KG1 (cell line): ENCODE results near the gene NPC1L1.

Source experiments
- DNase-seq: peaks from one replicate; lab custom pipeline; 2025; lab: John Stamatoyannopoulos, UW

Gene NPC1L1, protein sequence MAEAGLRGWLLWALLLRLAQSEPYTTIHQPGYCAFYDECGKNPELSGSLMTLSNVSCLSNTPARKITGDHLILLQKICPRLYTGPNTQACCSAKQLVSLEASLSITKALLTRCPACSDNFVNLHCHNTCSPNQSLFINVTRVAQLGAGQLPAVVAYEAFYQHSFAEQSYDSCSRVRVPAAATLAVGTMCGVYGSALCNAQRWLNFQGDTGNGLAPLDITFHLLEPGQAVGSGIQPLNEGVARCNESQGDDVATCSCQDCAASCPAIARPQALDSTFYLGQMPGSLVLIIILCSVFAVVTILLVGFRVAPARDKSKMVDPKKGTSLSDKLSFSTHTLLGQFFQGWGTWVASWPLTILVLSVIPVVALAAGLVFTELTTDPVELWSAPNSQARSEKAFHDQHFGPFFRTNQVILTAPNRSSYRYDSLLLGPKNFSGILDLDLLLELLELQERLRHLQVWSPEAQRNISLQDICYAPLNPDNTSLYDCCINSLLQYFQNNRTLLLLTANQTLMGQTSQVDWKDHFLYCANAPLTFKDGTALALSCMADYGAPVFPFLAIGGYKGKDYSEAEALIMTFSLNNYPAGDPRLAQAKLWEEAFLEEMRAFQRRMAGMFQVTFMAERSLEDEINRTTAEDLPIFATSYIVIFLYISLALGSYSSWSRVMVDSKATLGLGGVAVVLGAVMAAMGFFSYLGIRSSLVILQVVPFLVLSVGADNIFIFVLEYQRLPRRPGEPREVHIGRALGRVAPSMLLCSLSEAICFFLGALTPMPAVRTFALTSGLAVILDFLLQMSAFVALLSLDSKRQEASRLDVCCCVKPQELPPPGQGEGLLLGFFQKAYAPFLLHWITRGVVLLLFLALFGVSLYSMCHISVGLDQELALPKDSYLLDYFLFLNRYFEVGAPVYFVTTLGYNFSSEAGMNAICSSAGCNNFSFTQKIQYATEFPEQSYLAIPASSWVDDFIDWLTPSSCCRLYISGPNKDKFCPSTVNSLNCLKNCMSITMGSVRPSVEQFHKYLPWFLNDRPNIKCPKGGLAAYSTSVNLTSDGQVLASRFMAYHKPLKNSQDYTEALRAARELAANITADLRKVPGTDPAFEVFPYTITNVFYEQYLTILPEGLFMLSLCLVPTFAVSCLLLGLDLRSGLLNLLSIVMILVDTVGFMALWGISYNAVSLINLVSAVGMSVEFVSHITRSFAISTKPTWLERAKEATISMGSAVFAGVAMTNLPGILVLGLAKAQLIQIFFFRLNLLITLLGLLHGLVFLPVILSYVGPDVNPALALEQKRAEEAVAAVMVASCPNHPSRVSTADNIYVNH (N-terminal part only)

DNA sequence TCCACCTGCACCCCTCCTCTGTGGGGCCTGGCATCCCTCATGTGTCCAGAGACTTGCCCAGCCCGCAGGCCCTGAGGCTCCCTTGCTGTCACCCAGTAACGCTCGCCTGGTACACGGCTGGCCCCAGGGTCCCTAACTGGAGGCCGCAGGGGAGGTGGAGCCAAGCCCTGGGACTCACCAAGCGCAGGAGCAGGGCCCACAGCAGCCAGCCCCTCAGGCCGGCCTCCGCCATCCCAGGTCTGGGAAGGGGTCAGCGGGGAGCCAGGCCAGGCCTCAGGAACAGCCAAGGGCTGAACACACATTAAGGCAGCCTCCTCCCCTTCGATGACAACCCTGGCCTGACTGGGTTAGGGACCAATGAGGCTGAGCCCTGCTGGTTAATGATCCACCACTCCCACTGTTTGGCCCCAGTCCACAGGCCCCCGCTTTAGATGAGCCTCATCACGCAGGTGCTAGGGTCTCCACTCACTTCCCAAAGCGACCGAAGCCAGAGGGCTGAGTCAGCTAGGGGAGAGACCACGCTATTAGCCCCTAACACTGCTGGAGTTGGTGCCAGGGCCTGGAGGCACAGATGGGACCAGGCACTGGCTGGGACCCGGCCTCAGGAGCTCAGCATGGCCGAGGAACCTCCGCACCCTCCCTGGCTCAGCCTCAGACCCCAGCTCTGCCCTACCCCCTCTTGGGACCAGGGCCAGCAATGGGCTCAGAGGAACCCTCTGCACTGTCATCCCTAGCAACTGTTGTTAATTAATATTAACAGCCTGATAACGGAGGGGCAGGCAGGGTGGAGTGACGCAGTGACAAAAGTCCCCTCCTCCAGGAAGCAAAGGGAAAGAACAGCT lies at the start of gene NPC1L1:
NPC1L1 (minus strand) TSS at position 303 of the 842 bp plus-strand sequence; CDS start at position 232, 71 bp downstream.
- DNase-seq = no peak

DNA sequence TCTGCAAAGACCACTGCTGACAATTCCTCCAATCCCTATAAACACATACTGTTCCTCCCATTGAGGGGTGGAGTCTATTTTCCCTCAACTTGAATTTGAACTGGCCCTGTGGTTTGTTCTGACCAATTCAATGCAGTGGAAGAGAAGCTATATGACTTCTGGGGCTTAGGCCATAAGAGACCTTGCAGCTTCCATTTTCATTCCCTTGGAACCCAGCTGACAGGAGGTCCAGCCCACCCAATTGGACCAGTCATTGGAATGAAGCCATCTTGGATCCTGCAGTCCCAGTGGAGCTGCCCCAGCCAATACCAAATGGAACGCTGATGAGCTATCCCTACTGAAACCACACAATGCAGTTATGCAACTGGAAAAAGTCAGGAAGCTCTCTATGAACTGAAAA lies 49.8 kb upstream of the NPC1L1 start:
- DNase-seq = no peak

DNA sequence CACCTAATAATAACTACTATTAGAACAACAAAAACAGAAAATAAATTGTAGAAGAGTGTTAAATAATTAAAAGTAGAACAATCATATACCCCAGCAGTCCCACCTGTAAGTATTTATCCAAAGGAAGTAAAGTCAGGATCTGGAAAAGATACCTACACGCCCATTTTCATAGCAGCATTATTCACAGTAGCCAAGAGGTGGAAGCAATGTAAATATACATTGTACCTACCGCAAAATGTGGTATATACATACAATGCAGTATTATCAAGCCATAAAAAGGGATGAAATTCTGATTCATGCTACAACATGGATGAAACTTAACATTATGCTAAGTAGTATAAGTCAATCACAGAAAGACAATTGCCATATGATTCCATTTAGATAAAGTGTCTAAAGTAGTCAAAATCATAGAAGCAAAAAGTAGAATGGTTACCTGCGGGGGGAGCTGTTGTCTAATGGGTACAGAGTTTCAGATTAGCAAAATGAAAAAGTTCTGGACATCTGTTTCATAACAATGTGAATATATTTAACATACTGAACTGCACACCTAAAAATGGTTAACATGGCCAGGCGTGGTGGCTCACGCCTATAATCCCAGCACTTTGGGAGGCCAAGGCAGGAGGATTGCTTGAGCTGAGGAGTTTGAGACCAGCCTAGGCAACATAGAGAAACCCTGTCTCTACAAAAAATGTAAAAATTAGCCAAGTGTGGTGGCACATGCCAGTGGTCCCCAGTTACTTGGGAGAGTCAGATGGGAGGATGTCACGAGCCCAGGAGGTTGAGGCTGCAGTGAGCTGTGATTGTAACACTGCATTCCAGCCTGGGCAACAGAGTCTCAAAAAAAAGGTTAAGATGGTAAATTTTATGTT lies 46.9 kb upstream of the NPC1L1 start:
- DNase-seq = peak; percentile 41

DNA sequence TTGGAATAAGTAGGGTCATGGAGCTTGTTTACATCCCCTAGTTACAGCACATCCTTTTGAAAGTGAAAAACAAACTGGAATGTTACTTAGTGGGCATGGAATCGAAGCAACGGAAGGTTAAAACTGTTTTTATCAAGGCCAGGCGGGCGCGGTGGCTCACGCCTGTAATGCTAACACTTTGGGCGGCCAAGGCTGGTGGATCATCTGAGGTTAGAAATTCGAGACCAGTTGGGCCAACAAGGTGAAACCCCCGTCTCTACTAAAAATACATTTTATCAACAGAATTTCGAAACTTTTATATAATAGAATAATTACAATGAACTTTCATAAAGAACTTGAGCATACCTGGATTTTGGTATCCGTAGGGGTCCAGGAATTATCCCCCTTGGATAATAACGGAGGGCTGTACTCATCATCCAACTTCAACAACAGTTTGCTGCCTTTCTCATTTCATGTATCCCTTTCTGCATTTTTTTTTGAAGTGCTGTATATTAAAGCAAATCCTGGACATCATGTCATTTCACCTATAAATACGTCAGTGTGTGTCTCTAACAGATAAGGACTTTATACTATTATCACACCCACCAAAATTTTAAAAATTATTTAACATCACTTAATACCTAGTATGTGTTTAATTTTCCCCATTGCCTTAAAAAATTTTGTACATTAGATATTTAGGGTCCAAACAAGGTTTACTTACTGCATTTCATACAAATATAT lies 42.2 kb upstream of the NPC1L1 start:
- no peak for DNase-seq

DNA sequence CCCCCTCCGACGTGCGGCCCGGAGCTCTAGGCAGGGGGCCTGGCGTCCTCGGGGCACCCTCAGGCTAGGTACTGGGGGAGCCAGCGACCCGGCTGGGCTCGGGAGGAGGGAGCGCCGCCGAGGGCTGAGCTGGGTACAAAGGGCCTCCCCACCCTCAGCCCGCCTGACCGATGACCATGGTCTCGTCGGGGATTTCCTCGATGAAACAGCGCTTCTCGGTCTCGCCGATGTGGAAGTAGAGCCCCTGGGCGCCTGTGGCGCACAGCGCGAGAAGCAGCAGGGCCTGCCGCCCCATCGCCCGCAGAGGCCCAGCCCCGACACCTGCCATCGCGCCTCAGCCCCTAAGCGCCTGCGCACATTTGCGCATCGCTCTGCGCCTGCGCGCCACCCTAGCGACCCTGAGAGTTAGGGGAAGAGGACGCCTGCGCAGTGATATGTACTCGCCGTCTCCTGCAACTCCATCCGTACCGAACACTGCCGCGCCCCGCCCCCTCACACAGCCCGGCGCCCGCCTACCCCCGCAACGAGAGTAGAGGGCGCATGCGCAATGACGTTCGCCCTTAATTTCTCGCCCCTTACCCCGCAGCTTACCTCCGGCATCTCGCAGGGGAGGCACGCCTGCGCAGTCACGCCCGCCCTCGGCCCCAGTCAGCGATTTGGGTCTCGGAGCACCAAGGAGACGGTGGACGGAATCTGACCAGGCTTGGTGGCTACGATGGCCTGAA lies 40.9 kb upstream of the NPC1L1 start, which contains the start of gene TMED4:
TMED4 (minus strand) TSS at position 353 of the 725 bp plus-strand sequence; CDS start at position 328, 25 bp downstream.
- peak; percentile 99 for DNase-seq

DNA sequence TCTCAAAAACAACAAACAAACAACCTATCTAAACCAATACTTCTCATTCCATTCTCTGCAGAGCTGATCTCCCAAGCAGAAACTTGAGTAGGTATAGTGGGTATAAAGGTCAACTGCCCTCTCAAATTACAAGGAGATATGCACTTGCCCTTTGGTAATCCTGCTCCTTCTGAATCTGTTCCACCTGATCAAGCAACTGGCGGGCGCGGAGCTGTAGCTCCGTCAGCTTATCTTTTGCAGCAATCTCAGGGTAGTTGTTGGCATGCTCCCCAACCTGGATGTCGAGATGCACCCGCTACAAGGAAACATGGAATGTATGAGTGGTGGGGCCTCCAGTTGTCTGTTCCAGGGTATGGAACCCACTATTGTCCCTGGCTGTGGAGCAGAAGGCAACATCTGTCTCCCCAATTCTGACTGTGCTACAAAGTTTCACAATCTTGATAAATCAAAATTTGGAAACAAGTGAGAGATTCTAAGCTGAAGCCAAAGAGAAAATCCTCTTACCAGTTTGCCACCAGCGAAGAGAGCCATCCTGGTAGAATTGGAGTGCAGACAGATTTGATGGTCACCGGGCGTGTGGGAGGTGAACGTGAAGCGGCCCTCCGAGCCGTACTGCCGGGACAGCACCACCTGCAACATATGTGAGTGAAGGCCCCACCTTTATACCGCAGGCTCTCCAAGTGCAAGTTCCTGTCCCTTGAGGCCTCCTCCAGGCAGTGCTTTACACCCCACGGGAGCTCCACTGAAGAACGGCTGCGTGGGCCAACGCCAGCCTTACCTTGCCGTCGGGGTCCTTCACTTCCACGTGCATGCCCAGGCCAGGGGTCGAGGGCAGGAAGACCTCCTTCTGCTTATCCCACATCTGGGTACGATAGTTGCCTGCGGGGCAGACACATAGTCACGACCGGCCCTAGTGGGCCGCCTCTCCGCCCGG lies 40.1 kb upstream of the NPC1L1 start:
- DNase-seq = no peak

DNA sequence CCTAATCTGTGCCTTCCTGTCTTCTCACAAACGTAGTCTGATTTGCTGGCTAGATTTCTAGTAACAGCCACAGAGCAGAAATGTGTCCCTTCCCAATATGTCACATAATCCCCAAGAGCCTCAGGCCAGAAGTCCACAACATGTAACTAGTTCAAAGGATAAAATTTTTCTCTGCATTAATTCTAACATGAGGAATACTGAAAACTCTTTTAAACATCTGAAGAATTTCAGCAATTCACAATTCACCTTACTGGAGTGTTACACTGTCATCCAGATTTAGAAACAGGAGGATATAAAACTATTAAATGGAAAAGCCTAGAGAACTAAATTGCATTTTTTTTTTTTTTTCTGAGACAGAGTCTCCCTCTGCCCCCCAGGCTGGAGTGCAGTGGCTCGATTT lies 35.1 kb upstream of the NPC1L1 start:
- no peak for DNase-seq

DNA sequence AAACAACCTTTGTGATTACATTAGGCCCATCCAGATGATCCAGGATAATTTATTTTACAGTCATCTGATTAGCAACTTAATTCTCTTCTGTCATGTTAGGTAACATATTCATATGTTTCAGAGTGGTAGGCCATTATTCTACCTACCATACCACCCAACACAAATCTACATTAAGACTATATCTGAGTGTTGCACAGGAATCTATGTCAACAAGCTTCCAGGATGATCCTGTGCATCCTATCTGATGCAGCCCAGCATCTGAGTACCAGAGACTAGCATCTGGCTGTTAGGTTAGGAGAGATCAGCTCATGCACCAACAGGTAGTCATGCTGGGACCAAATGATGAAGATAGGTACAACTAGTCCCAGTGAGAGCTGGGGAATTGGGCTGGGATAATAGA lies 33.9 kb upstream of the NPC1L1 start:
- DNase-seq = no peak

DNA sequence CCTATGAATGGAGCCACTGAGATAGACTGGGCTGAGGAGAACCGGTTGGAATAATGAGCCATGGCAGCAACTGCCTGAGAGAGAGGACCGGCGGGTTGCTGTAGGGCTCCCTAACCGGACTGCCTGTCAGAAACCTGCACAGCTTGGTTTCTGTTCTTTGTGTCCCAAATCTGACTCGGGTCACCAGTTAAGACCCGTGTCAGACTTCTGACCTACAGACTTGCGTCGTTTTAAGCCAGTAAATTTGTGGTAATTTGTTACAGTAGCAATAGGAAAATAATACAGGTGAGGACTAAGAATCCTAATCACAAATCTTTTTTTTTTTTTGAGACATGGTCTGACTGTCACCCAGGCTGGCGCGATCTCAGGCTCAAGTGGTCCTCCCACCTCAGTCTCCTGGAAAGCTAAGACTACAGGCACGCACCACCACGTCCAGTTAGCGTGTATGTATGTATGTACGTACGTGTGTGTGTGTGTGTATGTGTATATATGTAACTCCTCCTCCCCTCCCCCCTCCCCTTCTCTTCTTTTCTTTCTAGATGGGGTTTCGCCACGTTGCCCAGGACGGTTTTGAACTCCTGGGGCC lies 33.2 kb upstream of the NPC1L1 start:
- DNase-seq = peak; percentile 51

DNA sequence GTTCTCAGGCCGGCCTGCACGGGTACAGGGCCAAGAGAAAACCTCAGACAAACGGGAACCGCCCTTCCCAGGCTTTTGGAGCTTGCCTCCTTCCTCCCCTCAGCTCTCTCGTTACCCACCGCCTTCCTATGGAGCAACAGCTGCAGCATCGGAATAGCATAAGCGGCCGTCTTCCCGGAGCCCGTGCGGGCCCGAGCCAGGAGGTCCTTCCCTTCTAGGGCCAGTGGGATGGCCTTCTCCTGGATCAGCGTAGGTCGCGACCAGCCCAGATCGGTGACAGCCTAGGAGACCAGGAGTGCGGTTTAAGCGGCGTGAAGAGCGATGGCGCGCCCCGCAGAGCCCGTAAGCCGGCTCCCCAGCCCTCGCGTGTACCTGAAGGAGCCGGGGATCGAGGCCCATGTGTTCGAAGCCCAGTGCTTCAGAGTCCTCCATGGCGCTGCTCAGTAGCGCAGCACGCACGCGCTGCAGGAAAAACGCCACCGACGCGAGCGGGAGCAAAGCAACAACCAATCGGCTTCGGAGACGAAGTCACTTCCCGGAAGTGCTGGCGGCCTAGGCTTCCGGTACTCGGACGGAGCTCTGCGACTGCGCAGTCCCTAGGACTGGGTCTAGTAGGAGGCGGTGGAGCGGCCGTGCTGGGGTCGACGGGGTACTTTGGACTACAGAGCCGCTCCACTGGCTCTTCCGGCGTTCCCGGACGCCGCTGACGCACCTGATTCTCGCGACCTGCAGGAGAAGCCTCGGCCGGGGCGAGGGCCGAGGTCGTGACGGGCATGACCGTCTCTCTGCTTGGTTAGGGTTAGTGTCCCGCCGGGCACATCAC lies 32.5 kb upstream of the NPC1L1 start, which contains the start of gene DDX56:
DDX56 (minus strand) TSS at position 445 of the 823 bp plus-strand sequence; CDS start at position 432, 13 bp downstream.
- DNase-seq = peak; percentile 87

DNA sequence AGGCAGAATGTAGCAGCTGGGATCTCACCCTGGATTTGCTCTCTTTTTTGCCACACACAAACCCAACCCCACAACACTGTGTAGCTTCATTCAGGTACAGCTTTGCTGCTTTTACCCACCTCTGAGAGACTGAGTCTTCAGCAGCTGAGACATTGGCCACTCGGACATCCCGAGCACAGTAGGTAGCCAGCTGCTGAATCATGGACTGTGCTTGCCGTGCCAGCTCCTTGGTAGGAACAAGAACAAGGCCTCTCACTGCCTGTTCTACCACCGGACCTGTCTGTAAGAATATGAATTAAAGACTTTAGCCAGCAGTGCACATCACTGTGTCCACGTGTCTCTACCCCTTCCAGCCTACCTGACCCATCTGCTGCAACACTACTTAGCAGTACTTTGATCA lies 31.6 kb upstream of the NPC1L1 start:
- no peak for DNase-seq

DNA sequence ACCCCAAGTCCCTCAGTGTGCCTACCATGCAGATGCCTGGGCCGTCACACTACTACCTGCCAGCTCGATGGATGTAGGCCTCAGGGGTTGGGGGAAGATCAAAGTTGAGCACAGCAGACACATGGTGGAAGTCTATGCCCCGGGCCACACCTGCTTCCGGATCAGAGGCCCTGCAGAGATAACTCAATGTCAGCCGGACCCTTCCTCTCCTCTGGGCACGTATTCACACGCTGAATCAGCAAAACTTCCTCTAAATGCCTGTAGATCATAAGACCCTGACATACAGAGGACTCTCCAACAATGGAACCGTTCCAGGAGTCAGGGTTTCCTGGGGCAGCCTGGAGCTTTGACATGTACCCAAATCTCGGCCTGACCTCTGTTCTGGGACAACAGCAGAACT lies 28.8 kb upstream of the NPC1L1 start:
- no peak for DNase-seq

DNA sequence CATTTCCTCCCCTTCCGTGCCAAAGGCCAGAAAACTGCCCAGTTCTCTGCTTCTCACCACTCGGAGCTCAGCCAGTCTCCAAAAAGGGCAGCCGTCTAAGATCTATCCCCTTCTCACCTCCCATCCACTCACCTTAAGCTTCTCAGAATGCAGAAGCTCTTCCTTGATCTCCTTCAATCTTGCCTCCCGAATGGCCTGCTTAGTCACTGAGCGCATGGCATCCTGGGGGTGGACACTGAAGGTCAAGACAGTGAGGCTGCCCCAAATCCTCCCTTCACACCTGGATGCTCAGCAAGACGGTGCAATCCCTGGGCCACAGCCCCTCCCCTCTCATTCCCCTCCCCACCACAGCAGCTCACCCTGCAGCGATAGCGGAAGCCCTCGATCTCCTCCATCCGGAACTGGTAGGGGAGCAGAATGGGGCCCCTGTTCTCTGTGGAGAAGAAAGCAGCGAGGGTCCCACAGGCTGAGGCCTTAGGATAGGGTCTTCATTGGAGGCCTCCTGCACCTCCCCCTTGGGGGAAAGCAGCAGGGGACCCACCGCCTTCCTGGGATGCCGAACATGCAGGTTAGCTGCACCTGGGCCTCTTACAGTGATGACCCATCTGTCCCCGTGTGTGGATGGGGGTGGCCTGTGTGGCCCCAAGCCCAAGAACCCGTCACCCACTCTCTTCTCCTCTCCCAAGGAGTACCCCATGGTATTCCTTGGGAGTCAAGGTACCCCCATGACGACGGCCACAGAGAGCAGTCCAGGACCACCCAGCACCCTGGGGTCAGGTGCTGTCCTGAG lies 27.8 kb upstream of the NPC1L1 start:
- DNase-seq = no peak

DNA sequence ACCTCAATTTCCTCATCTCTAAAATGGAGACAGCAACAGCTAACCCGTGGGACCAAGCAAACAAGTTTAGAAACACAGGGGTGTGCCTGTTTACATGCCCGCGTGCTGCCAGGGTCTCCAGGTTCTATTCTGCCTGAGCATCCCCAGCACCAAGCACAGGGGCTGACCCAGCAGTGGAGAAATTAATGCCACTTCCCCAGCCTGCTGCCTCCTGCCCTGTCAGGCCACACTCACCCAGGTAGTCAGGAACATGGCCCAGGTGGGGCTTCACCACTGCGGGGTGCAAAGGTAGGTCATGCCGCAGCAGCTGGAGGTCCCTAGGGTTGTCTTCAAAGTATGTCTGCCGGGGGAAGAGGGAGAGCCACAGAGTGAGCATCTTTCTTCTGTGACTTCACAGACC lies 26.8 kb upstream of the NPC1L1 start:
- DNase-seq = no peak

DNA sequence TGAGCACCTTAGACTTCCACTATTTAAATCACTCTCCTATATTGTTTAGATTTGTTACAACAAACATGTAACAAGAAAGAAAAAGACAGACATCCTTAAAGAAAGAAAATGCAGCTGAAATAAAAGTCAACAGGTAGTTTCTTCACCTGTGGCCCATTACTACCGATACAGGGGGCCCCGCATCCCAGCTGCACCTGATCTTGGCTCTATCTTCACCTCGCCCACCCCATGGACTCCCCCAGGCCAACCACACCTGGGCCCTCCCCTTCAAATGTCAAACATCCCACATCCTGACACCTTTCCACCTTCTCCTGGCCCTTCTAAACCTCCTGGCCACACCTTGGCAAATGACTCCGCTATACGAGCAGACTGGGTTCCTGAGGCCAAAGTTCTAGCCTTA lies 25.6 kb upstream of the NPC1L1 start:
- DNase-seq = no peak
